ENCODE results near the gene ANKS1B.

Gene ANKS1B

GRCh38 chr12:99455350-99456035 lies 529.2 kb downstream of the ANKS1B start:
- no peak for DNase-seq
- TF ChIP-seq GATA1 (IDR thresholded peaks at IDR 0.05; ENCODE audit: low read depth, low read length) (no peak), POLR2A (IDR thresholded peaks at IDR 0.05; ENCODE audit: low read length) (no peak)

DNA sequence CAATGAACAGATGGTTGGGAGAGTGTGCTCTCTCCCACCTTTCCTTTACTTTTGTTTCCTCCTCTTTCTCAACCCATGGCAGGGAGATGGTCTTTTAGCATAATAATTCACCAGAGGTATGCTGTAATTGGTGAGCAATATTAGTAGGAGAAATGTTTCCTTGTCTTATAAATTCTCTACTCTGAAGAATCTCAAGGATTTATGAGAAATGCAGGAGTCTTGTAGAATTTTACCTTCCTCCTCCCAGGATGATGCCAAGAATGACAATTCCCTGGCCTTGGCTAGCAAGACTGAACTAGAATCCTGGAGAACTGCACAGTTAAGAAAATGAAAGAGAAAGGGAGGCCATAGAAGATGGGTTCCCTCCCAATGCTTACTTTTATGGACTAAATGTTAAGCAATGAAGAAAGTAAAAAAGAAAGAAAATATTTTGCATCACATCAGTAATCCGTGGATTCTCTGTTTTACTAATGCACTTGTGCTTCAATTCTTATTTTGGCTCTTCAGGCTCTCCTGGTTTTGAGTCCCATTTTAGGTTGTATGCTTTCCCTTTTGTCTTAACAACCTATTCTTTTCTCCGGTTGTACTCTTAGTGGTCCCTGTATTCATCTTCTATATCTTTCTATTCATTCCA lies 530.1 kb downstream of the ANKS1B start:
- no peak for DNase-seq
- TF ChIP-seq POLR2A (IDR thresholded peaks at IDR 0.05; ENCODE audit: low read length) (no peak), GATA1 (IDR thresholded peaks at IDR 0.05; ENCODE audit: low read depth, low read length) (no peak)

DNA sequence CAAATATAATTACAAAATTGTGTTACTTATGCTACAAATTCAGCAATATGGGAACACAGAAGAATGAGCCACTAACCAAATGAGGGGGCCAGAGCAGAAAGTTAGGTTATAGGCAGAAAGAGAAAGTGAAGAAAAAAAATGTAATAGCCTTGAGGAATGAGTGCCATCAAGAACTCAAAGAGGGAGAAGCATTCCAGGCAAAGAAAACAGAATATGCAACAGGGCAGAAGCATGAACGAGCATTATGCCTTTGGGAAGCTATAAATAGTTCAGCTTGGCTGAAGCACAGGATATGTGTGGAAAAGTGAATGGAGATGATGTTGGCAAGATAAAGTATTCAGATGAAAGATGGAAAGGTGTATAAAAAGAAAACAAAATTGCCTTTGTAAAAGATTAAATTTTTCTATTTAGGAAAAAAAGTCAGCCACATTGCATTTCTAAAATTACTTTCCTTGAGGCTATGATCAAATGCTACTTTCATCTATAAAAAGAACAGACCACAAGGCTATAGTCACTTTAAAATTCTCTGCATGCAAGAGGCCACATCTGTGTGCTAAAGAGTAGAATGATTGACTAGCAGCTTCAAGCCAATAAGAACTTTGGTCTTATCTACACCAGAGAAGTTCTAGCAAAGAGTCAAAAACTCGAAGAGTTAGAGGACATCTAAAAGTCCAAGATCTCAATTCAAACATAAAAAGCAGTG lies 530.7 kb downstream of the ANKS1B start:
- TF ChIP-seq GATA1 (IDR thresholded peaks at IDR 0.05; ENCODE audit: low read depth, low read length) (no peak), POLR2A (IDR thresholded peaks at IDR 0.05; ENCODE audit: low read length) (no peak)
- DNase-seq: no peak

GRCh38 chr12:99450036-99450630 lies 534.6 kb downstream of the ANKS1B start:
- no peak for TF ChIP-seq GATA1 (IDR thresholded peaks at IDR 0.05; ENCODE audit: low read depth, low read length)
- TF ChIP-seq POLR2A (IDR thresholded peaks at IDR 0.05; ENCODE audit: low read length): no peak
- DNase-seq: no peak

DNA sequence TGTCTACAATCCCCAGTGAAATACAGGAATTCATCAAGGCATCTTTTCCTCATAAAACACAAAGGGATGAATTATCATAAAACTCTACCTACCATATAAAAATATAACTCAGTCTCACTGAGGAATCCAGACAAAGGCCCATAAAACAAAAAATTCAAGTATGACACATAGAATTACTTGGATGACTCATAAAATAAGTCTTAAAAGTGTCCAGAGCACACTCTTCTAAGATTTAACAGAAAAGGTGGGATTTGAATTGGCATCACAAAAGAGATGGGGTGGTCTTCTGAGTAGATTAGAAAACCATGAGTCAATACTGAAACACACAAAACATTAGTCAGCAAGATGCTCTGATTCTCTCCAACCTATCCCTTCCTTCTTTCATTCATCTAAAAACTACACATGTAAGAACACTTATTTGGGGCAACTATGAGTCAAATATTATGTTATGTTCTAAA lies 539.8 kb downstream of the ANKS1B start:
- TF ChIP-seq GATA1 (IDR thresholded peaks at IDR 0.05; ENCODE audit: low read depth, low read length) (no peak), POLR2A (IDR thresholded peaks at IDR 0.05; ENCODE audit: low read length) (no peak)
- no peak for DNase-seq

GRCh38 chr12:99442758-99443157 lies 542.0 kb downstream of the ANKS1B start:
- DNase-seq: no peak
- TF ChIP-seq GATA1 (IDR thresholded peaks at IDR 0.05; ENCODE audit: low read depth, low read length) (no peak), POLR2A (IDR thresholded peaks at IDR 0.05; ENCODE audit: low read length) (no peak)

DNA sequence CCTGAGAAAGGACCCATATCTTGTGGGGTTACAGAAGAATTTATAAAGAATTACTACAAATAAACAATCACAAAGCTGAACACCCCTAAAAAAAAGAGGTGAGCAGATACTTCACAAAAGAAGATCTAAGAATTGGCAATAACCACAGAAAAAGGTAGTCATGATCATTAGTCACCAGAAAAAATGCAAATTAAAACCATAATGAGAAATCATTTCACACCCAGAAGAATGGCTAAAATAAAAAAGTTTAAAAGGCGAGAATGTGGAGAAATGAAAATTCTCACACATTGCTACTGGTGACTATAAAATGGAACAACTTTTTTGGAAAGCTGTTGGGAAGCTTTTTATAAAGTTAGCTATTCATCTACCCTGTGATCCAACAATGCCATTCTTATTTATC lies 545.3 kb downstream of the ANKS1B start:
- TF ChIP-seq POLR2A (IDR thresholded peaks at IDR 0.05; ENCODE audit: low read length) (no peak), GATA1 (IDR thresholded peaks at IDR 0.05; ENCODE audit: low read depth, low read length) (no peak)
- DNase-seq: no peak

- TF ChIP-seq POLR2A (IDR thresholded peaks at IDR 0.05; ENCODE audit: low read length): no peak
- DNase-seq: no peak
Measured at GRCh38 chr12:99436584-99436983, 548.2 kb downstream of the ANKS1B start.

DNA sequence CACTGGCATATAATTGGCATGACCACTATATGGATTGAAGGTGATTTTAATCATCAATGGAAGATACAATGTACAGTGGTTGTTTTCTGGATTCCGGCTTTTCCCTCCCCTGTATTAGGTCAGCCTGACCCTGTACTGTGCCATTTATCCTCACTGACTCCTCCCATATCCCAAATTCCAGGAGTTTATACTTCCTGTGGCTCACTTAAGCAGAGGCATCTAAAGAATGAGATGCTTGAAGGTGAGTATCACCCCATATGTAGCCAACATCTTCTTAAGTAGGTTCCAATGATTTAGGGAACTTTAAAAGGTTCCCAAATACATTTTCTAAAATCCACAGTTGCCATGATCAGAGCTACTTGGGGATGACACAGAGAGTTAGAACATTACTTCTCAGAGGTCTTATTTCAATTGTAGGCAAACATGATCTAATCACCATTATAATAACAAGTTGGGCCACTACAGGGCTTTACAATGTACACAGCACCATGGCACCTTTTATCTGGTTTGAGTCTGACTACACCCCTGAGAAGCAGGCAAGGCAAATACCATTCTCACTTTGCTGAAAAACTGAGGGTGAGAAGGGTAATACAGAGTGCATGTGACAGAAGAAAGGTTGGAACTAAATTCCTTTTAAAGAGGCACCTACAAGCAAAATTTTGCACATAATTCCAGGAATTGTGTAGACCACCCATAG lies 549.5 kb downstream of the ANKS1B start:
- no peak for DNase-seq
- TF ChIP-seq GATA1 (IDR thresholded peaks at IDR 0.05; ENCODE audit: low read depth, low read length) (no peak), POLR2A (IDR thresholded peaks at IDR 0.05; ENCODE audit: low read length) (no peak)

- TF ChIP-seq GATA1 (IDR thresholded peaks at IDR 0.05; ENCODE audit: low read depth, low read length) (no peak), POLR2A (IDR thresholded peaks at IDR 0.05; ENCODE audit: low read length) (no peak)
- DNase-seq: no peak
Measured at GRCh38 chr12:99433155-99433554, 551.6 kb downstream of the ANKS1B start.

- no peak for TF ChIP-seq GATA1 (IDR thresholded peaks at IDR 0.05; ENCODE audit: low read depth, low read length)
- no peak for TF ChIP-seq POLR2A (IDR thresholded peaks at IDR 0.05; ENCODE audit: low read length)
- DNase-seq: no peak
Measured at GRCh38 chr12:99431203-99431602, 553.5 kb downstream of the ANKS1B start.

GRCh38 chr12:99427104-99427503 lies 557.6 kb downstream of the ANKS1B start:
- no peak for DNase-seq
- TF ChIP-seq GATA1 (IDR thresholded peaks at IDR 0.05; ENCODE audit: low read depth, low read length) (no peak), POLR2A (IDR thresholded peaks at IDR 0.05; ENCODE audit: low read length) (no peak)

- TF ChIP-seq GATA1 (IDR thresholded peaks at IDR 0.05; ENCODE audit: low read depth, low read length) (no peak), POLR2A (IDR thresholded peaks at IDR 0.05; ENCODE audit: low read length) (no peak)
- DNase-seq: no peak
Measured at GRCh38 chr12:99418379-99418778, 566.4 kb downstream of the ANKS1B start.

- TF ChIP-seq POLR2A (IDR thresholded peaks at IDR 0.05; ENCODE audit: low read length) (no peak), GATA1 (IDR thresholded peaks at IDR 0.05; ENCODE audit: low read depth, low read length) (no peak)
- DNase-seq: no peak
Measured at GRCh38 chr12:99413751-99414150, 571.0 kb downstream of the ANKS1B start.

Measured in erythroblast (primary cell).